CD4-positive, CD25-positive, alpha-beta regulatory T cell (primary cell): ENCODE data around the gene BAHCC1. TPM values are rescaled to one million over a fixed set of nuclear protein-coding genes. Genes with fewer than 3 reads are reported as not detected.

Experiments
- ATAC-seq, 2 donors: fragments of 150-1000 bp; cut with Tn5 transposase; one replicate each; pipeline ENCODE4 v1.10.0; 2021; ENCODE audit warnings: low read depth in 2 of 2, moderate number of reproducible peaks in 2 of 2, moderate library complexity in 1 of 2
- DNase-seq, 3 donors: peaks; one replicate each; pipeline versions ENCODE4 v3.0.0 to v3.0.0-alpha.2; 2012 to 2022; ENCODE audit warnings: mixed read lengths in 1 of 3
- H3K27ac ChIP-seq: one replicate; pipeline ENCODE4 v1.7.0; 2013; ENCODE audit warnings: mild to moderate bottlenecking, low read length; ENCODE audit not compliant: insufficient read depth, poor library complexity, severe bottlenecking
- H3K27me3 ChIP-seq: one replicate; pipeline ENCODE4 v1.7.0; 2013; ENCODE audit warnings: low read length; ENCODE audit not compliant: control insufficient read depth, insufficient read depth
- H3K36me3 ChIP-seq: one replicate; pipeline ENCODE4 v1.7.0; 2013; ENCODE audit warnings: mild to moderate bottlenecking, low read length, moderate library complexity; ENCODE audit not compliant: control insufficient read depth, insufficient read depth
- H3K4me1 ChIP-seq: 2 replicates; pipeline ENCODE4 v1.7.0; 2013; ENCODE audit warnings: mild to moderate bottlenecking, low read length; ENCODE audit not compliant: insufficient read depth, control insufficient read depth, poor library complexity, severe bottlenecking
- H3K4me3 ChIP-seq: one replicate; pipeline ENCODE4 v1.7.0; 2013; ENCODE audit warnings: low read depth, mild to moderate bottlenecking, low read length, moderate library complexity
- H3K9me3 ChIP-seq, 2 experiments: 1 replicate in 1 of 2; 2 replicates in 1 of 2; pipeline ENCODE4 v1.7.0; 2013; ENCODE audit warnings: low read length in 2 of 2, mild to moderate bottlenecking in 1 of 2, moderate library complexity in 1 of 2; ENCODE audit not compliant: control insufficient read depth in 2 of 2
- H3K27ac Mint-ChIP-seq, 3 donors: one replicate each; pipeline ENCODE4 v1.8.0; 2020 to 2022; ENCODE audit warnings: mild to moderate bottlenecking in 3 of 3, mixed read lengths in 3 of 3, moderate library complexity in 2 of 3
- H3K27me3 Mint-ChIP-seq: one replicate; pipeline ENCODE4 v1.8.0; 2022; ENCODE audit warnings: mild to moderate bottlenecking, mixed read lengths
- H3K36me3 Mint-ChIP-seq: one replicate; pipeline ENCODE4 v1.8.0; 2020; ENCODE audit warnings: mixed read lengths
- H3K4me1 Mint-ChIP-seq, 4 donors: one replicate each; pipeline ENCODE4 v1.8.0; 2020 to 2022; ENCODE audit warnings: mixed read lengths in 4 of 4, mild to moderate bottlenecking in 1 of 4
- H3K4me3 Mint-ChIP-seq, 4 donors: one replicate each; pipeline ENCODE4 v1.8.0; 2020 to 2022; ENCODE audit warnings: mild to moderate bottlenecking in 4 of 4, mixed read lengths in 4 of 4, moderate library complexity in 3 of 4
- H3K9me3 Mint-ChIP-seq, 7 donors: one replicate each; pipeline ENCODE4 v1.8.0; 2020 to 2022; ENCODE audit warnings: mixed read lengths in 7 of 7, mild to moderate bottlenecking in 3 of 7, moderate library complexity in 2 of 7
- polyA plus RNA-seq, 4 donors: library from polyadenylated mRNA; unstranded; fragments of 300-500 nt; fragmentation: Illumina TruSeq; gene quantifications; one replicate each; pipeline ENCODE4 v1.2.3, GENCODE V29; 2021
- total RNA-seq: library from RNA; stranded (reverse); gene quantifications from one replicate; pipeline ENCODE4 v1.2.3, GENCODE V29; 2022

Gene BAHCC1
- total and polyA plus RNA-seq, 5 donors from 2014 or later = 0.54 TPM; not detected in 4

DNA sequence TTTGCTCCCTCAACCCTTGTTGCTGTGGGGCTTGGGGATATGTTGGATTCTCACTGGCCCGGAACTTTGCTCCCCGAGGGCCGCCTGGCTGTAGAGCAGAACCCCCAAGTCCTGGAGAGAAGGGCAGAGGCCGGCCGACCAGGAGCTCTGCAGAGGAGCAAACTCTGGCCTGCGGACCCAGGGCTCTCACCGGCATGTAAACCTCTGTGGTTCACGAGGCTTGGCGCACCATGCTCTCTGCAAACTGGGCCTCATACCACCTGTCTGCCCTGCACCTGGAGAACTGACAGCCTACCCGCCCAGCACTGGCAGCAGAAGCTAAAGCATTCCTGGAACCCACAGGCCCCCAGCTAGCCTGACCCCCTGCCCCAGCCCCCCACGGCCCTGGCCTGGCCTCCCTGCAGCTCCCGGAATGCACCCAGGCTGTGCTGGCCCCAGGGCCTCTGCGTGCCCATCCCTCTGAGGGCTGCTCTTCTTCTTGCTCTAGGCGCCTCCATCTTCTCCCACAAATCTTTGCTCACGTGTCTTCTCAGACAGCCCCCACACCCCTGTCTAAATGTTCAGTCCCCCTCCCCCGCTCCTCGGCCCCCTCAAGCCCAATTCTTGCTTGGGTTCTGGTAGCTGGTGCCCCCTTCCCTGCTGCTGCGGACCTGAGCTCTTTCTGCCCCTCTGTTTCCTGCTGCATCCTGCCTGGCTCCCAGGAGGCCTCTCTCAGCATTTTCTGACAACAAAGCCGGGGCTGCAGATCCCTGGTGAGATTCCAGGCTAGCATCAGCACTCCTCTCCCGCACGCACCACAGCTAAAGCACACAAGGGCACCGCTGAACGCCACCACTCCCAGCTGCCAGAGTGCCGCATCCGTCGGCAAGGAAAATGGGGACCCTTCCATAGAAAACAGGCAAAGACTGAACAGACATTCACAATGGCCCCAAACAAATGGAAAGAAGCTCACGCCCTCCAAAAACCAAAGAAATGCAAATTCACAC, 94.0 kb downstream of the BAHCC1 start:
- Mint-ChIP-seq H3K4me1 (peaks cover 0 to 8% (median 0%) of the 10 kb centered on the region in 4 donors), H3K27ac (peak overlapping the region in 1 of 3 donors; percentile 32), H3K9me3 (no peaks in the 10 kb centered on the region), H3K4me3 (peak overlapping the region; percentile 73 to 92 (median 76)), H3K36me3 (no peaks in the 10 kb centered on the region), H3K27me3 (no peaks in the 10 kb centered on the region)
- no peaks in the 10 kb centered on the region for H3K36me3 ChIP-seq
- ATAC-seq = no peak
- H3K27ac ChIP-seq = no peak overlapping the region
- peaks cover 17% of the 10 kb centered on the region for H3K4me1 ChIP-seq
- no peaks in the 10 kb centered on the region for H3K9me3 ChIP-seq
- no peaks in the 10 kb centered on the region for H3K27me3 ChIP-seq
- H3K4me3 ChIP-seq = no peak overlapping the region
- no peak for DNase-seq

DNA sequence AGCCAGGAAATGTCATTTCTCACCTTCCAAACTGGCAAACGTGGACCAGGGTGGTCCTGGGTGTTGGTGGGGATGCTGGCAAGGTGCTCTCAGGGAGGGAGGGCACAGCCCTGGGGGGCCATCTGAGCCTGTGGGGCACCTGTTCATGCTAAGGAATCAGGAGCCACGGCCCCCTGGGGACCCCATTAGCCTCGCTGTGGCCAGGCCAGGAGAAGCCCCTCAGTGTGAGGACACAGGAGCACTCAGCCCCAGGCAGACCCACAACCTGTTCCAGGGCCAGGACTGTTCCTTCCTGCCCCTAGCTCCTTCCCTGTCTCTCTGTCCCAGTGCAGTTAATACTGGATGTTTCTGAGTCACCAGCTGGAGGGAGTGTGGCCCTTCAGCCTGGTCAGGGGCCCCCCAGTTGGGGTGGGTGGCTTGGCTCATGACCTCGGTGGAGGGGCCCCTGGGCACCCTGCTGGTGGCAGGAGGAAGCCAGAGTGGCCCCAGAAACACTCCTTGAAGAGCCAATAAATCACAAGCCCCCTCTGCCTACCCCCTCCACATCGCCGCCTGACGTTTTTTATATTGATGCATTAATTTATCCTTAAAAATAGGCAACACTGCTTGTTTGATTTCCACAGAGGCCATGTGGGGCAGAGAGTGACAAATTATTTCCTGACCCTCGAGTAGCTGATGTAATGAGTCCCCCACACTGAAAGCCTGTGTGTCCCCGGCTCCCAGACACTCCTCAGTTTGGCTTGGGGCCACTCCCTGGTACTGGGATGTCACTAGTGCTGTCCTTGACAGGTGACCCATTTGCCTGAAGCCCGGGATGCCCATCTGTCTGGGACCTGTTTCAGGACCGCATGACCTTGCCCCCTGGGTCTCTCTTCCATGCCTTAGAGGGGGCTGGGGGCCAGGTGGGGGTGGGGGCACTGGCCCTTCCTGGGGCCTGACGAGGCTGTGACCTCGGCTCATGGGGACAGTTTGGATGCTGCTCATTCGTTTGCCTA, 95.0 kb downstream of the BAHCC1 start:
- Histone ChIP-seq H3K4me1 (peaks cover 11% of the 10 kb centered on the region), H3K4me3 (no peak overlapping the region), H3K9me3 (no peaks in the 10 kb centered on the region), H3K27me3 (no peaks in the 10 kb centered on the region), H3K27ac (no peak overlapping the region), H3K36me3 (no peaks in the 10 kb centered on the region)
- no peaks in the 10 kb centered on the region for H3K36me3 Mint-ChIP-seq
- H3K27me3 Mint-ChIP-seq = no peaks in the 10 kb centered on the region
- no peak for ATAC-seq
- H3K4me3 Mint-ChIP-seq = peak overlapping the region in 3 of 4 donors; percentile 38 to 92 (median 88)
- H3K27ac Mint-ChIP-seq = no peak overlapping the region
- no peaks in the 10 kb centered on the region for H3K9me3 Mint-ChIP-seq
- no peak for DNase-seq
- H3K4me1 Mint-ChIP-seq = peaks cover 0 to 8% (median 0%) of the 10 kb centered on the region in 4 donors

- Histone ChIP-seq H3K36me3 (no peaks in the 10 kb centered on the region), H3K27me3 (no peaks in the 10 kb centered on the region), H3K27ac (no peak overlapping the region), H3K4me3 (no peak overlapping the region), H3K9me3 (no peaks in the 10 kb centered on the region), H3K4me1 (peaks cover 11% of the 10 kb centered on the region)
- H3K27ac Mint-ChIP-seq = no peak overlapping the region
- peaks cover 3% of the 10 kb centered on the region for H3K27me3 Mint-ChIP-seq
- peaks cover 0 to 8% (median 0%) of the 10 kb centered on the region in 4 donors for H3K4me1 Mint-ChIP-seq
- DNase-seq (no peak), ATAC-seq (no peak)
- H3K36me3 Mint-ChIP-seq = no peaks in the 10 kb centered on the region
- H3K4me3 Mint-ChIP-seq = peak overlapping the region in 2 of 4 donors; percentile 38 to 92
- no peaks in the 10 kb centered on the region for H3K9me3 Mint-ChIP-seq
Measured at GRCh38 chr17:81491181-81491581, 95.9 kb downstream of the BAHCC1 start.

GRCh38 chr17:81491761-81492160, 96.5 kb downstream of the BAHCC1 start:
- Histone ChIP-seq H3K27me3 (no peaks in the 10 kb centered on the region), H3K36me3 (no peaks in the 10 kb centered on the region), H3K4me3 (no peak overlapping the region), H3K4me1 (peaks cover 11% of the 10 kb centered on the region), H3K27ac (no peak overlapping the region), H3K9me3 (no peaks in the 10 kb centered on the region)
- H3K27me3 Mint-ChIP-seq = peaks cover 9% of the 10 kb centered on the region
- DNase-seq (no peak), ATAC-seq (no peak)
- no peak overlapping the region for H3K27ac Mint-ChIP-seq
- no peaks in the 10 kb centered on the region for H3K36me3 Mint-ChIP-seq
- no peaks in the 10 kb centered on the region for H3K9me3 Mint-ChIP-seq
- H3K4me3 Mint-ChIP-seq = no peak overlapping the region
- H3K4me1 Mint-ChIP-seq = peaks cover 0 to 8% (median 0%) of the 10 kb centered on the region in 4 donors

DNA sequence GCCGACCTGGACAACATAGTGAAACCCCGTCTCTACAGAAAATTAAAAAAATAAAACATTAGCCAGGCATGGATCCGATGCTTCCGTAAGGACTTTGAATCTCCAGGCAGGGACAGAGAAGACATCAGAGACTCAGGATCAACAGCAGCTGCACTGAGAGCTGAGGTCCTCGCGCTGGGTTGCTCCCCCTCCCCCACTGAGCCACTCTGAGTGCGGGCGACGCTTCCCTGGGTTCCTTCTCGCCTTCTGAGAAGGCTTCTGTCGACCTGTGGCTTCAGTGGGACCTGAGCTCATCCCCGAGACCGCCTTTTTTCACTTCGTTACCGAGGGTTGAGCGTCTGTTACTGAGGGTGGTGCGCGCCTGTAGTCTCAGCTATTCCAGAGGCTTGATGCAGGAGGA, 96.9 kb downstream of the BAHCC1 start:
- peak overlapping the region in 1 of 3 donors; percentile 55 for H3K27ac Mint-ChIP-seq

DNA sequence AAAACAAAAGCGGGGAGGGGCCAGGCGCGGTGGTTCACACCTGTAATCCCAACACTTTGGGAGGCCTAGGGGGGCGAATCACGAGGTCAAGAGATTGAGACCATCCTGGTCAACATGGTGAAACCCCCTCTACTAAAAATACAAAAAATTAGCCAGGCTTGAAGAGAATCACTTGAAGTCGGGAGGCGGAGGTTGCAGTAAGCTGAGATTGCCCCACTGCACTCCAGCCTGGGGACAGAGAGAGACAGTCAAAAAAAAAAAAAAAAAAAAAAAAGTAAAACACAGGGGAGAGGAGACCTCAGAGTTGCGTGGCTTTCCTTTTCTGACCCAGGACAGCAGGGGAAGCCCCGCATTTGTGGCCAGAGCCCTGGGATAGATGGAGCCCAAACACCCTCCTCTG, 97.4 kb downstream of the BAHCC1 start:
- H3K4me3 Mint-ChIP-seq = no peak overlapping the region
- Histone ChIP-seq H3K27ac (no peak overlapping the region), H3K4me3 (no peak overlapping the region), H3K4me1 (peaks cover 7% of the 10 kb centered on the region), H3K9me3 (no peaks in the 10 kb centered on the region), H3K27me3 (no peaks in the 10 kb centered on the region), H3K36me3 (no peaks in the 10 kb centered on the region)
- DNase-seq (no peak), ATAC-seq (no peak)
- H3K36me3 Mint-ChIP-seq = no peaks in the 10 kb centered on the region
- H3K27ac Mint-ChIP-seq = peak overlapping the region in 1 of 3 donors; percentile 55
- H3K27me3 Mint-ChIP-seq = peaks cover 14% of the 10 kb centered on the region
- H3K9me3 Mint-ChIP-seq = no peaks in the 10 kb centered on the region
- peaks cover 0 to 8% (median 0%) of the 10 kb centered on the region in 4 donors for H3K4me1 Mint-ChIP-seq

More for the DNA sequence above, 96.9 kb downstream of the BAHCC1 start:
- Mint-ChIP-seq H3K4me1 (peaks cover 0 to 8% (median 0%) of the 10 kb centered on the region in 4 donors), H3K4me3 (no peak overlapping the region), H3K36me3 (no peaks in the 10 kb centered on the region), H3K27me3 (peaks cover 13% of the 10 kb centered on the region), H3K9me3 (no peaks in the 10 kb centered on the region)
- H3K4me1 ChIP-seq = peaks cover 11% of the 10 kb centered on the region
- no peaks in the 10 kb centered on the region for H3K36me3 ChIP-seq
- DNase-seq (no peak), ATAC-seq (no peak)
- no peaks in the 10 kb centered on the region for H3K9me3 ChIP-seq
- H3K4me3 ChIP-seq = no peak overlapping the region
- H3K27ac ChIP-seq = no peak overlapping the region
- H3K27me3 ChIP-seq = no peaks in the 10 kb centered on the region

- H3K4me3 Mint-ChIP-seq = no peak overlapping the region
- Histone ChIP-seq H3K9me3 (no peaks in the 10 kb centered on the region), H3K4me3 (no peak overlapping the region), H3K27me3 (no peaks in the 10 kb centered on the region), H3K36me3 (no peaks in the 10 kb centered on the region), H3K4me1 (peaks cover 2% of the 10 kb centered on the region), H3K27ac (no peak overlapping the region)
- DNase-seq (no peak), ATAC-seq (no peak)
- no peaks in the 10 kb centered on the region for H3K36me3 Mint-ChIP-seq
- H3K9me3 Mint-ChIP-seq = no peaks in the 10 kb centered on the region
- H3K27me3 Mint-ChIP-seq = peaks cover 19% of the 10 kb centered on the region
- H3K27ac Mint-ChIP-seq = peak overlapping the region in 1 of 3 donors; percentile 38
- H3K4me1 Mint-ChIP-seq = peaks cover 0 to 8% (median 0%) of the 10 kb centered on the region in 4 donors
Measured at GRCh38 chr17:81493198-81494038, 98.2 kb downstream of the BAHCC1 start.
